K562 (cell line): Measurements from ENCODE around the gene SHISA7. TPM values are rescaled to one million over a fixed set of nuclear protein-coding genes. Genes with fewer than 3 reads are reported as not detected.

ENCODE experiments used
- ARID2 ChIP-seq: fragments of 450-650 bp; IDR thresholded peaks from 2 replicates; pipeline ENCODE4 v1.6.1; 2017; ENCODE audit warnings: antibody characterized with exemption, mild to moderate bottlenecking
- CCNT2 ChIP-seq: IDR thresholded peaks from 2 replicates; pipeline ENCODE4 v1.6.1; 2011; ENCODE audit warnings: borderline replicate concordance, low read depth, mild to moderate bottlenecking, moderate library complexity, mixed read lengths, low read length; ENCODE audit not compliant: insufficient read length; ENCODE audit errors: extremely low read depth
- CSDE1 ChIP-seq, 2 experiments: fragments of 450-650 bp; IDR thresholded peaks; 2 replicates each; pipeline ENCODE4 v1.6.1; 2016; ENCODE audit warnings: mild to moderate bottlenecking in 1 of 2
- EP400 ChIP-seq: fragments of 450-650 bp; IDR thresholded peaks from 2 replicates; pipeline ENCODE4 v1.6.1; 2017; ENCODE audit warnings: antibody characterized with exemption, mild to moderate bottlenecking, moderate library complexity
- MBD2 ChIP-seq: sonication (generic); IDR thresholded peaks from 2 replicates; pipeline ENCODE4 v1.6.1; 2016; ENCODE audit warnings: low read depth, borderline replicate concordance
- NBN ChIP-seq: fragments of 450-650 bp; IDR thresholded peaks from 2 replicates; pipeline ENCODE4 v1.6.1; 2016; ENCODE audit warnings: low read depth, mild to moderate bottlenecking
- SMAD1 ChIP-seq: fragments of 150-350 bp; IDR thresholded peaks from 2 replicates; pipeline ENCODE4 v1.6.1; 2014; ENCODE audit warnings: low read length, low read depth; ENCODE audit not compliant: partially characterized antibody
- SMAD3 ChIP-seq: fragments of 450-650 bp; formaldehyde crosslinking; conservative IDR thresholded peaks from 2 replicates; pipeline ENCODE4 v1.4.0; 2020; ENCODE audit warnings: mild to moderate bottlenecking
- SNRNP70 ChIP-seq: fragments of 200-400 bp; formaldehyde crosslinking; optimal IDR thresholded peaks from 2 replicates; pipeline ENCODE3; 2017; ENCODE audit warnings: low read depth, low read length
- XRCC3 ChIP-seq: fragments of 450-650 bp; IDR thresholded peaks from 2 replicates; pipeline ENCODE4 v1.6.1; 2017; ENCODE audit warnings: mild to moderate bottlenecking, moderate library complexity
- ZNF253 ChIP-seq: fragments of 250-450 bp; sonication (Bioruptor Pico); conservative IDR thresholded peaks from 2 replicates; pipeline ENCODE4 v1.6.1; 2021; ENCODE audit warnings: mild to moderate bottlenecking
- polyA plus RNA-seq, 8 experiments: library from polyadenylated mRNA; depleted of rRNA in 4 of 8; stranded (reverse) in 5 of 8; unstranded in 3 of 8; fragments of >200 nt; fragmentation: Nextera tagmentation in 2 of 8; fragmentation: Illumina TruSeq in 1 of 8; extraction: Ambion mirVana in 2 of 8; extraction: Trizol in 1 of 8; gene quantifications; 2 replicates each; pipeline versions ENCODE4 v1.2.1 to v1.2.3, GENCODE V29; 2011 to 2014; ENCODE audit warnings: inconsistent platforms in 1 of 8, missing spikeins in 1 of 8
- total RNA-seq, 7 experiments: library from RNA; depleted of rRNA in 6 of 7; stranded (reverse); fragments of >200 nt in 6 of 7; fragmentation: Illumina TruSeq in 2 of 7; extraction: Trizol in 2 of 7; gene quantifications; 2 replicates each; pipeline versions ENCODE4 v1.2.1 to v1.2.3, GENCODE V29; 2011 to 2021; ENCODE audit warnings: low replicate concordance in 1 of 7
- TF ChIP-seq, protein P1 (sequence below): fragments of 200-800 bp; sonication (Bioruptor generic); IDR thresholded peaks from 2 replicates; pipeline ENCODE4 v1.6.1; 2017; ENCODE audit warnings: missing genetic modification characterization, missing compliant biosample characterization
- TF ChIP-seq, protein P2 (sequence below): fragments of 250-450 bp; sonication (Bioruptor Pico); IDR thresholded peaks from 2 replicates; pipeline ENCODE4 v1.4.0; 2020
- TF ChIP-seq, protein P3 (sequence below), 2 experiments: IDR thresholded peaks; 2 replicates each; pipeline ENCODE4 v1.6.1; 2011; ENCODE audit warnings: borderline replicate concordance in 1 of 2, control low read depth in 1 of 2, low read depth in 1 of 2, low read length in 1 of 2, mild to moderate bottlenecking in 1 of 2, mixed read lengths in 1 of 2, moderate library complexity in 1 of 2; ENCODE audit not compliant: insufficient read depth in 1 of 2, insufficient read length in 1 of 2, poor library complexity in 1 of 2, severe bottlenecking in 1 of 2; ENCODE audit errors: extremely low read depth in 1 of 2
- TF ChIP-seq, protein P4 (sequence below): fragments of 200-800 bp; sonication (Bioruptor generic); IDR thresholded peaks from 2 replicates; pipeline ENCODE4 v1.6.1; 2017; ENCODE audit warnings: missing genetic modification characterization, missing compliant biosample characterization
- TF ChIP-seq, protein P5 (sequence below): fragments of 450-650 bp; IDR thresholded peaks from 2 replicates; pipeline ENCODE4 v1.6.1; 2017; ENCODE audit warnings: antibody characterized with exemption
- TF ChIP-seq, protein P6 (sequence below): fragments of 250-450 bp; sonication (Bioruptor Pico); IDR thresholded peaks from 2 replicates; pipeline ENCODE4 v1.5.0; 2022; ENCODE audit warnings: mild to moderate bottlenecking

SHISA7 gene
- total and polyA plus RNA-seq, 9 of the 15 experiments (the other 6 are each of a cell fraction or from before 2014, with no cell fraction given) = 0.01 to 0.40 (median 0.07) TPM

DNA sequence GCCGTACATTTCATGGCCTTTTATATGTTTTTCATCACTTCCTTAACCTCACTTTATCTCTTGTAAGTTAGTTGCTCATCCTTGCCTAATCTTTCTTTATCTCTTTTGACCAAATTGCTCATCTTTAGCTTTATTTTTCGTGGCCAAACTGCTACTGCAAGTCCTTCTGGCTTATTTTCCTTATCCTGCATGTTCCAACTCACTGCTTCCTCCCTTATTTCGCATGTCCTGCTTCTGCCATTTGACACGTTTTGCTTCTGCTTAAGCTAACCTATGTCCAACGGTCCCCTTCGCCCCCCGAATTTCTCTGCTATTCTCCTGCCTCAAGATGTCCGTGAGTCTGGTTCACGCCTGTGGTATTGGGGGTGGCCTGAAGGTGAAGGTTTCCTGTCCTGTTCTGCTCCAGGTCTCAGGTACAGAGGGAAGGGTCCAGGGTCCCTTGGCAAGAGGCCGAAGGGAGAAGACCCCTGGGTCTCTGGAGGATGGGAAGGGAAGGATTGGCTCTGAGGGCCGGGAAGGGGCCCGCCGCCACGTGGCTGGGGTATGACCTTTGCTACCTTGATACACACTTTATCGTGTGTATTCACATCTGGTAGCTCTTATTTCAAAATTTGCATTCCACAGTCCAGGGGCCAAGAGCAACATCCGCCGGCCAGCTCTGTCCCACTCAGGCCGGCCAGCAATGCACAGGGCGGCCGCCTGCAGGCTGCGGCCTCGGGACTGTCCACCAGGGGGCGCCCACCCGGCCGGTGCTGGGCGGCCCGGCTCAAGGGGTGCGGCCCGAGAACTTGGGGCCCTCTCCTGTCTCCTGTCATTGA lies 24.3 kb upstream of the SHISA7 start (continued):
- TF ChIP-seq, protein P1, sequence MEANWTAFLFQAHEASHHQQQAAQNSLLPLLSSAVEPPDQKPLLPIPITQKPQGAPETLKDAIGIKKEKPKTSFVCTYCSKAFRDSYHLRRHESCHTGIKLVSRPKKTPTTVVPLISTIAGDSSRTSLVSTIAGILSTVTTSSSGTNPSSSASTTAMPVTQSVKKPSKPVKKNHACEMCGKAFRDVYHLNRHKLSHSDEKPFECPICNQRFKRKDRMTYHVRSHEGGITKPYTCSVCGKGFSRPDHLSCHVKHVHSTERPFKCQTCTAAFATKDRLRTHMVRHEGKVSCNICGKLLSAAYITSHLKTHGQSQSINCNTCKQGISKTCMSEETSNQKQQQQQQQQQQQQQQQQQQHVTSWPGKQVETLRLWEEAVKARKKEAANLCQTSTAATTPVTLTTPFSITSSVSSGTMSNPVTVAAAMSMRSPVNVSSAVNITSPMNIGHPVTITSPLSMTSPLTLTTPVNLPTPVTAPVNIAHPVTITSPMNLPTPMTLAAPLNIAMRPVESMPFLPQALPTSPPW (CRISPR knock-in tag) = no peak
- TF ChIP-seq, protein P2, sequence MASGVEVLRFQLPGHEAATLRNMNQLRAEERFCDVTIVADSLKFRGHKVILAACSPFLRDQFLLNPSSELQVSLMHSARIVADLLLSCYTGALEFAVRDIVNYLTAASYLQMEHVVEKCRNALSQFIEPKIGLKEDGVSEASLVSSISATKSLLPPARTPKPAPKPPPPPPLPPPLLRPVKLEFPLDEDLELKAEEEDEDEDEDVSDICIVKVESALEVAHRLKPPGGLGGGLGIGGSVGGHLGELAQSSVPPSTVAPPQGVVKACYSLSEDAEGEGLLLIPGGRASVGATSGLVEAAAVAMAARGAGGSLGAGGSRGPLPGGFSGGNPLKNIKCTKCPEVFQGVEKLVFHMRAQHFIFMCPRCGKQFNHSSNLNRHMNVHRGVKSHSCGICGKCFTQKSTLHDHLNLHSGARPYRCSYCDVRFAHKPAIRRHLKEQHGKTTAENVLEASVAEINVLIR (CRISPR knock-in tag) = no peak
- TF ChIP-seq ZNF253 (CRISPR knock-in tag) = no peak
- TF ChIP-seq SMAD1 = no peak
- TF ChIP-seq CSDE1 (IDR thresholded peaks at IDR 0.05) = 0 out of 4 replicates have a peak, but pooled peaks of 1 of the 2 experiments have one; percentile 28
- peak; percentile 84 for TF ChIP-seq EP400
- TF ChIP-seq, protein P3, sequence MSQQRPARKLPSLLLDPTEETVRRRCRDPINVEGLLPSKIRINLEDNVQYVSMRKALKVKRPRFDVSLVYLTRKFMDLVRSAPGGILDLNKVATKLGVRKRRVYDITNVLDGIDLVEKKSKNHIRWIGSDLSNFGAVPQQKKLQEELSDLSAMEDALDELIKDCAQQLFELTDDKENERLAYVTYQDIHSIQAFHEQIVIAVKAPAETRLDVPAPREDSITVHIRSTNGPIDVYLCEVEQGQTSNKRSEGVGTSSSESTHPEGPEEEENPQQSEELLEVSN (IDR thresholded peaks at IDR 0.05; ENCODE audit: borderline replicate concordance in 1 of 2, extremely low read depth in 1 of 2, insufficient read depth in 1 of 2, insufficient read length in 1 of 2, low read depth in 1 of 2, low read length in 1 of 2, poor library complexity in 1 of 2, severe bottlenecking in 1 of 2) = peak in 1 of 2 experiments; percentile 52
- TF ChIP-seq SMAD3 (CRISPR knock-in tag) = no peak
- no peak for TF ChIP-seq XRCC3
- TF ChIP-seq CCNT2 = peak; percentile 76
- no peak; the same call in 1 of the 2 replicates for TF ChIP-seq MBD2
- peak; percentile 96 for TF ChIP-seq NBN
- TF ChIP-seq, protein P4, sequence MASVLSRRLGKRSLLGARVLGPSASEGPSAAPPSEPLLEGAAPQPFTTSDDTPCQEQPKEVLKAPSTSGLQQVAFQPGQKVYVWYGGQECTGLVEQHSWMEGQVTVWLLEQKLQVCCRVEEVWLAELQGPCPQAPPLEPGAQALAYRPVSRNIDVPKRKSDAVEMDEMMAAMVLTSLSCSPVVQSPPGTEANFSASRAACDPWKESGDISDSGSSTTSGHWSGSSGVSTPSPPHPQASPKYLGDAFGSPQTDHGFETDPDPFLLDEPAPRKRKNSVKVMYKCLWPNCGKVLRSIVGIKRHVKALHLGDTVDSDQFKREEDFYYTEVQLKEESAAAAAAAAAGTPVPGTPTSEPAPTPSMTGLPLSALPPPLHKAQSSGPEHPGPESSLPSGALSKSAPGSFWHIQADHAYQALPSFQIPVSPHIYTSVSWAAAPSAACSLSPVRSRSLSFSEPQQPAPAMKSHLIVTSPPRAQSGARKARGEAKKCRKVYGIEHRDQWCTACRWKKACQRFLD (CRISPR knock-in tag) = 0 out of 2 replicates have a peak, but pooled peaks have one; percentile 25
- TF ChIP-seq, protein P5, sequence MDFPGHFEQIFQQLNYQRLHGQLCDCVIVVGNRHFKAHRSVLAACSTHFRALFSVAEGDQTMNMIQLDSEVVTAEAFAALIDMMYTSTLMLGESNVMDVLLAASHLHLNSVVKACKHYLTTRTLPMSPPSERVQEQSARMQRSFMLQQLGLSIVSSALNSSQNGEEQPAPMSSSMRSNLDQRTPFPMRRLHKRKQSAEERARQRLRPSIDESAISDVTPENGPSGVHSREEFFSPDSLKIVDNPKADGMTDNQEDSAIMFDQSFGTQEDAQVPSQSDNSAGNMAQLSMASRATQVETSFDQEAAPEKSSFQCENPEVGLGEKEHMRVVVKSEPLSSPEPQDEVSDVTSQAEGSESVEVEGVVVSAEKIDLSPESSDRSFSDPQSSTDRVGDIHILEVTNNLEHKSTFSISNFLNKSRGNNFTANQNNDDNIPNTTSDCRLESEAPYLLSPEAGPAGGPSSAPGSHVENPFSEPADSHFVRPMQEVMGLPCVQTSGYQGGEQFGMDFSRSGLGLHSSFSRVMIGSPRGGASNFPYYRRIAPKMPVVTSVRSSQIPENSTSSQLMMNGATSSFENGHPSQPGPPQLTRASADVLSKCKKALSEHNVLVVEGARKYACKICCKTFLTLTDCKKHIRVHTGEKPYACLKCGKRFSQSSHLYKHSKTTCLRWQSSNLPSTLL = no peak
- TF ChIP-seq, protein P6, sequence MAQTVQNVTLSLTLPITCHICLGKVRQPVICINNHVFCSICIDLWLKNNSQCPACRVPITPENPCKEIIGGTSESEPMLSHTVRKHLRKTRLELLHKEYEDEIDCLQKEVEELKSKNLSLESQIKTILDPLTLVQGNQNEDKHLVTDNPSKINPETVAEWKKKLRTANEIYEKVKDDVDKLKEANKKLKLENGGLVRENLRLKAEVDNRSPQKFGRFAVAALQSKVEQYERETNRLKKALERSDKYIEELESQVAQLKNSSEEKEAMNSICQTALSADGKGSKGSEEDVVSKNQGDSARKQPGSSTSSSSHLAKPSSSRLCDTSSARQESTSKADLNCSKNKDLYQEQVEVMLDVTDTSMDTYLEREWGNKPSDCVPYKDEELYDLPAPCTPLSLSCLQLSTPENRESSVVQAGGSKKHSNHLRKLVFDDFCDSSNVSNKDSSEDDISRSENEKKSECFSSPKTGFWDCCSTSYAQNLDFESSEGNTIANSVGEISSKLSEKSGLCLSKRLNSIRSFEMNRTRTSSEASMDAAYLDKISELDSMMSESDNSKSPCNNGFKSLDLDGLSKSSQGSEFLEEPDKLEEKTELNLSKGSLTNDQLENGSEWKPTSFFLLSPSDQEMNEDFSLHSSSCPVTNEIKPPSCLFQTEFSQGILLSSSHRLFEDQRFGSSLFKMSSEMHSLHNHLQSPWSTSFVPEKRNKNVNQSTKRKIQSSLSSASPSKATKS (CRISPR knock-in tag) = no peak
- no peak for TF ChIP-seq SNRNP70
- no peak for TF ChIP-seq ARID2
